Stimulated activated CD4-positive, alpha-beta T cell treated with anti-CD3 and anti-CD28 coated beads, Interleukin-1b, Interleukin-23, amount 100 ng/mL, for 4 hours (primary cell): ENCODE measurements around the gene SREBF2.
"Not testable (repeated sequence)": the region's sequence is repeated elsewhere in the genome, so short reads cannot be mapped to it uniquely, and the experiment has no call there.

Experiments
- DNase-seq, 2 donors: peaks; one replicate each; pipeline ENCODE4 v3.0.0-alpha.2; 2020; ENCODE audit warnings: low read depth in 2 of 2

SREBF2 gene

DNA sequence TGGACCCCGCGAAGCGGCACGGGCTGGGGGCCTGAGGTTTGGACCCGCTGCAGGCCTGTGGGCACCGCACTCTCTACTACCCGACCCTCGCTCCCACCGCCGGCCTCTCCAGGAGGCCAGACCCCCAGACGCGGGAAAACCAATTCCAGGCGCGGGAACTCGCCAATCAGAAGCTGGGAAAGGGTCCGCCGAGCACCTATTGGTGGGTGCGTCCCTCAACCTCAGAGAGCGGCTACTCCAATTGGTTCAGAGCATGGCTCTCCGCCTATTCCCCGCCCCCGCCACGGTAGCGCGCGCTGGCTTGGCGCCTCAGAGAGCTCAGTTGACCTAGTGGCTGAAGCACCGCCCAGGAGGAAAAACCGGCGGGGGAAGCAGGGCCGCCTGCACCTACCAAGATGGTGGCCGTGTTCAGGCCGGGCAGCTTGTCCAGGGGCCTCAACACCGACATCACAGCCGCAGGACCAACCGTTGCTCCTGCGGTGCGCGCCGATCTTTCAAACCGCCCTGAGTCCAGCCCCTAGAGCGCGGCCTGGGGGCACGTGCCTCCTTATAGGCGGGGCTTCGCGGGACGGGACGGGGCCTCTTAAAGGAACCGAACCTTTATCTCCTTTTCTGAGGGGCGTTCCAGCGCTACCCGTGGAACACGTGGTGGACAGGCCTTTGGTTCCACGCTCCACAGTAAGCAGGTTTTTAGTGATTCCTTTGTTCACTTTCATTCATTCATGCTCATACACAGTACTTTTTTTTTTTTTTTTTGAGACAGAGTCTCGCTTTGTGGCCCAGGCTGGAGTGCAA lies 113.9 kb downstream of the SREBF2 start, which contains the start of gene CENPM:
Gene CENPM, minus strand, starts transcription at position 524 of the 795 bp plus-strand sequence. Its CDS starts 76 bp downstream, at position 448.
- peak; percentile 81 to 87 for DNase-seq

- DNase-seq, result no peak
Observed at GRCh38 chr22:41947424-41948080, 114.6 kb downstream of the SREBF2 start.

- no peak for DNase-seq
Observed at GRCh38 chr22:41948142-41948541, 115.2 kb downstream of the SREBF2 start.

DNA sequence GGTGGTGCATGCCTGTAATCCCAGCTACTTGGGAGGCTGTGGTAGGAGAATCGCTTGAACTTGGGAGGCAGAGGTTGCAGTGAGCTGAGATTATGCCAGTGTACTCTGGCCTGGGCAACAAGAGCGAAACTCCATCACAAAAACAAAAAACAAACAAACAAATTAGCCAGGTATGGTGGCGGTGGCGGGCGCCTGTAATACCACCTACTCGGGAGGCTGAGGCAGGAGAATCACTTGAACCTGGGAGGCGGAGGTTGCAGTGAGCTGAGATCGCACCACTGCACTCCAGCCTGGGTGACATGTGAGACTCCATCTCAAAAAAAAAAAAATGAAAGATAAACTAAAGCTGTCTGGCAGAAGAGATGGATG lies 116.0 kb downstream of the SREBF2 start:
- DNase-seq, result not testable (repeated sequence)

- no peak for DNase-seq
Observed at GRCh38 chr22:41949297-41949965, 116.5 kb downstream of the SREBF2 start.

DNA sequence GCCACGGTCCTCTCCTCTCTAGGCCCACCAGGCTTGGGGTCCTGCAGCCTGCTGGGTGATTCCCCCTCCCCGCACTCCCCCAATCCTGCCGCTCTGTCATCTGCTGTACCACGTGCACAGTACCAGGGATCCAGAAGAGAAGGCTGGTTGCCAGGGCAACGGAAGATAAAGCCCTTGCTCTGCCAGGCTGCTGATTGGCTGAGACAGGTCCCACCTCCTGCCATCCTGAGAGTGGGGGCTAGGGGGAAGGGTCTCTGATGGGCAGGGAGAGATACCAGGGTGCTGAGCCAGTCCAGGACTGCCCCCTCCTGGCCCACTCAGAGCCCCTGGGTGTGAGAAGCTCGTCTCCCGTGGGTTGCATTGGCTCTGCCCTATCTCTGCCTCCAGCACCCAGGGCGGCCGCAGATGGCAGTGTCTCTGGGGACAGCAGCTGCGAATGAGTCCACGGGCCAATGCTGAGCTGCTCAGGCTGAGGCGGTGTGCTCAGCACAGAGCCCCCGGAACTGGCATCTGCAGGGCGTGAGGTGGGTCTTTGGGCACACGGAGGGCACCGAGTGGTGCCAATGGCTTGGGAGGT lies 119.1 kb downstream of the SREBF2 start, which contains the start of gene SMIM45:
Gene SMIM45, plus strand, starts transcription at position 253 of the 577 bp plus-strand sequence.
- DNase-seq, result no peak

GRCh38 chr22:41952713-41953112 lies 119.8 kb downstream of the SREBF2 start:
- no peak for DNase-seq
